ENCODE measurements around the gene NCAN.
A peak's percentile ranks its signal among the peaks of the same experiment; 100 is the strongest.

The NCAN gene

GRCh38 chr19:19201697-19202630 is 9.8 kb upstream of the NCAN start:
- Histone ChIP-seq H2AFZ (ENCODE audit: low read length) (no peak overlapping the region), H3K36me3 (ENCODE audit: insufficient read depth, low read length) (peaks cover 13% of the 10 kb centered on the region; the same call in 1 of the 2 replicates), H3K79me2 (ENCODE audit: insufficient read depth, low read length) (peaks cover 22% of the 10 kb centered on the region), H4K20me1 (ENCODE audit: insufficient read depth, low read length, poor library complexity, severe bottlenecking) (no peaks in the 10 kb centered on the region), H3K4me1 (ENCODE audit: insufficient read depth, low read length, poor library complexity, severe bottlenecking) (peaks cover 6% of the 10 kb centered on the region), H3K4me2 (ENCODE audit: low read depth, low read length, poor library complexity, severe bottlenecking) (peak overlapping the region; percentile 92), H3K9me3 (ENCODE audit: insufficient read depth, low read depth, low read length) (no peaks in the 10 kb centered on the region), H3K27me3 (ENCODE audit: insufficient read depth, low read length, poor library complexity, severe bottlenecking) (no peaks in the 10 kb centered on the region), H3F3A (ENCODE audit: low read depth) (no peaks in the 10 kb centered on the region), H3K9me2 (replicated peaks; ENCODE audit: low read depth, low read length) (no peaks in the 10 kb centered on the region), H3K4me3 (ENCODE audit: low read length, poor library complexity, severe bottlenecking) (peak overlapping the region; percentile 83), H3K9ac (ENCODE audit: low read depth, low read length, poor library complexity, severe bottlenecking) (peak overlapping the region; percentile 84)
- TF ChIP-seq CTCF (conservative IDR thresholded peaks at IDR 0.05; ENCODE audit: low read length) = no peak
- no peak for TF ChIP-seq EZH2phosphoT487 (IDR thresholded peaks at IDR 0.05; ENCODE audit: borderline replicate concordance)

GRCh38 chr19:19202707-19203011 is 9.1 kb upstream of the NCAN start:
- H3K4me2 ChIP-seq (ENCODE audit: low read depth, low read length, poor library complexity, severe bottlenecking) = peak overlapping the region; percentile 92
- peak overlapping the region; percentile 84 for H3K9ac ChIP-seq (ENCODE audit: low read depth, low read length, poor library complexity, severe bottlenecking)
- peak overlapping the region; percentile 83 for H3K4me3 ChIP-seq (ENCODE audit: low read length, poor library complexity, severe bottlenecking)
- H3K27me3 ChIP-seq (ENCODE audit: insufficient read depth, low read length, poor library complexity, severe bottlenecking) = no peaks in the 10 kb centered on the region
- H3K9me2 ChIP-seq (replicated peaks; ENCODE audit: low read depth, low read length) = no peaks in the 10 kb centered on the region
- H4K20me1 ChIP-seq (ENCODE audit: insufficient read depth, low read length, poor library complexity, severe bottlenecking) = no peaks in the 10 kb centered on the region
- peaks cover 11% of the 10 kb centered on the region; the same call in 1 of the 2 replicates for H3K36me3 ChIP-seq (ENCODE audit: insufficient read depth, low read length)
- peaks cover 6% of the 10 kb centered on the region for H3K4me1 ChIP-seq (ENCODE audit: insufficient read depth, low read length, poor library complexity, severe bottlenecking)
- TF ChIP-seq EZH2phosphoT487 (IDR thresholded peaks at IDR 0.05; ENCODE audit: borderline replicate concordance) = no peak
- TF ChIP-seq CTCF (conservative IDR thresholded peaks at IDR 0.05; ENCODE audit: low read length) = no peak
- H2AFZ ChIP-seq (ENCODE audit: low read length) = peak overlapping the region; percentile 80; the same call in 1 of the 2 replicates
- H3F3A ChIP-seq (ENCODE audit: low read depth) = no peaks in the 10 kb centered on the region
- H3K9me3 ChIP-seq (ENCODE audit: insufficient read depth, low read depth, low read length) = no peaks in the 10 kb centered on the region
- H3K79me2 ChIP-seq (ENCODE audit: insufficient read depth, low read length) = peaks cover 20% of the 10 kb centered on the region

- Histone ChIP-seq H3K9me3 (ENCODE audit: insufficient read depth, low read depth, low read length) (no peaks in the 10 kb centered on the region), H3K79me2 (ENCODE audit: insufficient read depth, low read length) (peaks cover 20% of the 10 kb centered on the region), H3K9ac (ENCODE audit: low read depth, low read length, poor library complexity, severe bottlenecking) (peak within 1 kb of the TSS; percentile 84), H3K4me1 (ENCODE audit: insufficient read depth, low read length, poor library complexity, severe bottlenecking) (peaks cover 6% of the 10 kb centered on the region), H3K9me2 (replicated peaks; ENCODE audit: low read depth, low read length) (no peaks in the 10 kb centered on the region), H2AFZ (ENCODE audit: low read length) (peak within 1 kb of the TSS; percentile 80), H3K36me3 (ENCODE audit: insufficient read depth, low read length) (peaks cover 11% of the 10 kb centered on the region; the same call in 1 of the 2 replicates), H3F3A (ENCODE audit: low read depth) (no peaks in the 10 kb centered on the region), H4K20me1 (ENCODE audit: insufficient read depth, low read length, poor library complexity, severe bottlenecking) (no peaks in the 10 kb centered on the region), H3K27me3 (ENCODE audit: insufficient read depth, low read length, poor library complexity, severe bottlenecking) (no peaks in the 10 kb centered on the region), H3K4me2 (ENCODE audit: low read depth, low read length, poor library complexity, severe bottlenecking) (peak within 1 kb of the TSS; percentile 92), H3K4me3 (ENCODE audit: low read length, poor library complexity, severe bottlenecking) (peak within 1 kb of the TSS; percentile 83)
- TF ChIP-seq CTCF (conservative IDR thresholded peaks at IDR 0.05; ENCODE audit: low read length) (no peak), EZH2phosphoT487 (IDR thresholded peaks at IDR 0.05; ENCODE audit: borderline replicate concordance) (no peak)
Observed at GRCh38 chr19:19203012-19203856, 8.5 kb upstream of the NCAN start, which contains the start of gene NR2C2AP. Gene NR2C2AP, minus strand, starts transcription at chr19:19203414. Its CDS starts 354 bp downstream, at chr19:19203060.
